GM18499 (cell line): ENCODE measurements around the gene GPR107.

Source experiments
- ATAC-seq: cut with Tn5 transposase; IDR thresholded peaks from one replicate; pipeline ENCODE4 v1.9.1; 2021; ENCODE audit warnings: moderate number of reproducible peaks; ENCODE audit not compliant: insufficient read depth, unreplicated experiment

GPR107 gene

GRCh38 chr9:130149654-130150286 is 96.1 kb downstream of the GPR107 start:
- ATAC-seq = no peak

GRCh38 chr9:130150779-130151382 is 97.2 kb downstream of the GPR107 start:
- ATAC-seq = no peak

- ATAC-seq = no peak
These were observed 101.1 kb downstream of the GPR107 start for GRCh38 chr9:130154816-130155215.

- no peak for ATAC-seq
These were observed 101.9 kb downstream of the GPR107 start for GRCh38 chr9:130155647-130156046.

- no peak for ATAC-seq
These were observed 103.0 kb downstream of the GPR107 start for GRCh38 chr9:130156672-130157071.

- no peak for ATAC-seq
These were observed 103.4 kb downstream of the GPR107 start for GRCh38 chr9:130157079-130157478.

- no peak for ATAC-seq
These were observed 104.3 kb downstream of the GPR107 start for GRCh38 chr9:130158001-130158400.

- ATAC-seq = no peak
These were observed 105.4 kb downstream of the GPR107 start for GRCh38 chr9:130159057-130159456.

- ATAC-seq = no peak
These were observed 106.4 kb downstream of the GPR107 start for GRCh38 chr9:130159915-130160670.

GRCh38 chr9:130160862-130161470 is 107.3 kb downstream of the GPR107 start:
- no peak for ATAC-seq

GRCh38 chr9:130165579-130165978 is 111.9 kb downstream of the GPR107 start:
- ATAC-seq = no peak

GRCh38 chr9:130166399-130166798 is 112.7 kb downstream of the GPR107 start:
- no peak for ATAC-seq

GRCh38 chr9:130167927-130168326 is 114.2 kb downstream of the GPR107 start:
- no peak for ATAC-seq

- ATAC-seq = no peak
These were observed 117.8 kb downstream of the GPR107 start for GRCh38 chr9:130171226-130172148.

GRCh38 chr9:130172161-130172857 is 118.6 kb downstream of the GPR107 start, which contains the start of gene NCS1:
TSS of gene NCS1 (plus strand) at chr9:130172404. CDS start at chr9:130172664, 260 bp downstream.
- ATAC-seq = no peak

- ATAC-seq = no peak
These were observed 119.4 kb downstream of the GPR107 start for GRCh38 chr9:130172858-130173665.

GRCh38 chr9:130173666-130173983 is 119.9 kb downstream of the GPR107 start:
- no peak for ATAC-seq

GRCh38 chr9:130174025-130174424 is 120.3 kb downstream of the GPR107 start:
- ATAC-seq = no peak

- no peak for ATAC-seq
These were observed 121.2 kb downstream of the GPR107 start for GRCh38 chr9:130174920-130175321.
